ELR (cell line): ENCODE measurements around the gene MUC15.

ENCODE experiments used
- DNase-seq: peaks from one replicate; pipeline ENCODE4 v3.0.0-alpha.2; 2015; ENCODE audit warnings: low read depth

Gene MUC15

DNA sequence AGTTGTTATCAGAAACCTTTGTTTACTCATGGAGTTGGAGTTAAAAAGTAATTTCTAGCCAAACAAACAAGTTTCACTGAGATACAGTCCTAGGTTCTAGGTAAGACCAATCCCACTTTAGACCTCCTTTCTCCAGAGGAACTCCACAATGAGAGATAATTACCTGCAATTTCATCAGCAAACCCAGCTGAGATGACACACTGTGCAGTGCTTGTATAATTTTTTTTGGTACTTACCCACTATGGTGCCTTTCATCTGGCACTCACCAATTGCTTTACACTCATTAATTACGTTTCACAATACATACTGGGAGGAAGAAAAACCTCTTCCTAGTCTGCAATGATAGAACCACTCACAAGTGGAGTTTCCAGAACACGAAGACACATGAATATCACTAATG is 1.8 kb upstream of the MUC15 start:
- DNase-seq, result no peak

DNA sequence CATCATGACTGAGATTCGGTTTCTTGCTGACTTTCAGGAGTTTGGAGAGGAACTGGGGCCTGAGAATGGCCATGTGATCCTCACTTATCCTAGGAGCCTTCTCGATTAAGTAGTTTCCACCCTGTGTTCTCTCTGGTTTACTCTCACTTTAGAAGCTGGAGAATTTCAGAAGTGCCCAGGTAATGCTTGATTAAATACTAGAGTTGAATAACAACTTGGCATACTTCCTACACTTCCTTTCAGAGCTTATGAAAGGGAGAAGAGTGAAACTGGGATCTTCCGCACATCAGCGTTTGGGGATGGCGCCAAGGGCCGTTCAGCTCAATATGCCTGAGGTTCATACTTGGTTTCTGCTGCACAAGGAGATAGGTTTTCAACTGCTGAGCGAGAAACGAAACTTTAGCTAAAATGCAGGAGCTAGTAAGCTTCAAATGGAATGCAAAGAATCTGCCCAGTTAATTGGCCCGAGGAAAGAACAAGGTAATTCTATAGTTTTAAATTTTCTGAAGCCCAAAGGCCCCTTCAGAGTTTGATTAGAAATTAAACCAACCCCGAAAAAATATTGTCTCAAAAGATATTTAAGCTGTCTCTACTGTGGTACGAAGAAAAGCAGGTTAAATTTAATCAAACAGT is 823 bp upstream of the MUC15 start:
- no peak for DNase-seq

DNA sequence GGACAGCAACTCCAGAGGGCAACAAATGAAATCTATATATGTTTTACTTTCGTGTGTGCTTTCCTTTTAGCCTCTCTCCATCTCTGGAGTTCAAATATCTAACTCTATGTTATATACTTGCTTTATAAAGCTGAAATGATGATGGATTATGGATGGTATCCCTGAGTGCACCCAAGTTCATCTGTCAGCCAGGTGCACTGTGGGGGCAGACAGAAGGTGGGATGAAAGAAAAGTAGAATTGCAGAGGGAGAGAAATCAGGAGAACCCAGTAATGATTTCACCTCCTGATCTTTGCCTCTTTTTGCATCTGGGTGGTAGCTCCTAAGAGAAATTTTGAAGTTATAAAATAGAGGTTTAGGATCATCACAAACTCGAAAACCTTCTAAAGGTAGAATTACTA is 2.4 kb downstream of the MUC15 start:
- no peak for DNase-seq

DNA sequence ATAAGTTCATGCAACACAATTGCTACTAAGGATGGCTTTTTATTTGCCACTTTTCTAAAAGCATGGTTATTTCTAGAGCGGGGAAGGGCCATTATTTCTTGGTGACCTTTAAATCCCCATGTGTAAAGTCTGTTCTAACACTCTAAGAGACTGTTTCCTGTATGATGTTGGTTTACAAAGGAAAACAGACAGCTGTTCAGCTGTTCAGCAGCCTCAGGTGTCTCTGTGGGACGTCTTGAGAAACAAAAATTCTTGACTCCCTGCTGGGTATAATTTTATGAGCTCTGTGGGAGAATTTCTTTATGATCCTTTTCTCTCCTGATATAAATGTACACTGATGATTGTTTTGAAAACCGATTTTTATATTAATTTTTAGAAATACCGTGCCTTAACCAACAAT is 13.9 kb downstream of the MUC15 start:
- DNase-seq, result no peak

DNA sequence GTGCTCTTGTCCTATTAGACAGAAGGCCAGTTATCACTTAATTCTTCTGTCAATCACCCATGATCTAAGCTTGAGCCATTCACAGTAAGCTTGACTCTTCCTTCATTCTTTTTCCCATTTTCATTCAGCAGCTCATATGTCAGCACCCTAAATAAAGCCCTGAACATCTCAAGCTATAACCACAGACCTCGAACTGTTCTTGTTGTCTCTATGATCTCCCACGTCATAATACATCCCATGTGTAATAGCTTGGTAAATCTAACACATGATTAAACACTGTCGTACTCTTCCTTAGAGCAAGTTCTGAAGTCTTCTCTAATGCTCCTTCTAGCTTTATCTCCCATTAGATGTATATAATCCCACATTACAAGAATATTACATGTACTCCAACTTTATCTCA is 14.4 kb downstream of the MUC15 start:
- no peak for DNase-seq

DNA sequence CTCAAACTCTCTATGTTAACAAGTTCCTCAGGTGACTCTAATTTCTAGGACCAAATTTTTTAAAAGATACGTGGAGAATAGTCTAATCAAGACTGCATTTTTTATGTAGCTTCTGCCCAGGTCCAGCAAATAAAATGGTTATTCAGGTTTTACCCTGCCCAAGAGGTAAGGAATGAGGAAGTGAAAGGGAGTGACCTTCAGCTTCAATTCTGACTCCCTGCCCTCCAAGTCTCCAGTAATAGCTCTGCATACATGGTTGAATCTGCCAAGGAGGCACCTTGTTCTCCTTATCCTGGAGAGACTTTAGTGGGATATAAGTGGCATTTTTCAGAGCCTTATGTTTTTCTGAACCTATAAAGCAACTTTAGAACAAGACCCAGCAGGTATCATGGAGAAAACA is 15.5 kb downstream of the MUC15 start:
- no peak for DNase-seq

DNA sequence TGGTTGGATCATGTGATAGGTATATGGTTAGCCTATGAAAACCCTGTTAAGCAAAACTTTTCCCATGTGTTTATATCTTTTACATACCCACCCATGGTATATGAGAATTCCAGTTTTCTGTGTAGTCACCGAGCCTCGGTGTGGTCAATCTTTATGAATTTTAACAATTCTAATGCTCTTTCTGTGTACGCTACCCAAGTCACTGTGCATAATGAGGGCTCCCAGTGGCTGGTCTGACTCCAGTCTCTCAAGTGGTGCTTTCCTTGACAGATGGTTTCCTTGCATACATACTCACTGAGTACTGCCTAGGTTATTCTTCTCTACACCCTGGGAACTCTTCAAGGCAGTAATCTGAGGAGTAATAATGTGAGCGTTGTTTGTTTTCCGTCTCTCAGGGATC is 17.6 kb downstream of the MUC15 start:
- no peak for DNase-seq

DNA sequence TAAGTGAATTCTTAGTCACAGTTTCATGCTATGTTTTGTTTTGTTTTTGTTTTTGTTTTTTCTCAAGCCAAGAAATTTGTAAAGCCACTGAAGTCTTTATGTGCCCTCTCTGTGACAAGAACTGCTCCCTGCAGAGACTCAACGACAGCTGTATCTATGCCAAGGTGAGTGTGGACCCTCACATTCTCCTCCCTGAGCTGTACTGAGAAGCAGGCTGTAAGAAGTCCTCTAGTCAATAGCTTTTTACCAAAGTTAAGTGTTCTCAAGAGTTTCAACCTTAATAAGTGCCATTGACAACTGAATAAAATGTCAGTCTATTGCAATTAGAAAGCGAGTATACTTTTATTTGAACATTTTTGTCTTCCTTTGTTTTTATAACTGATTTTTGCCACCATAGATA is 18.9 kb downstream of the MUC15 start:
- no peak for DNase-seq

DNA sequence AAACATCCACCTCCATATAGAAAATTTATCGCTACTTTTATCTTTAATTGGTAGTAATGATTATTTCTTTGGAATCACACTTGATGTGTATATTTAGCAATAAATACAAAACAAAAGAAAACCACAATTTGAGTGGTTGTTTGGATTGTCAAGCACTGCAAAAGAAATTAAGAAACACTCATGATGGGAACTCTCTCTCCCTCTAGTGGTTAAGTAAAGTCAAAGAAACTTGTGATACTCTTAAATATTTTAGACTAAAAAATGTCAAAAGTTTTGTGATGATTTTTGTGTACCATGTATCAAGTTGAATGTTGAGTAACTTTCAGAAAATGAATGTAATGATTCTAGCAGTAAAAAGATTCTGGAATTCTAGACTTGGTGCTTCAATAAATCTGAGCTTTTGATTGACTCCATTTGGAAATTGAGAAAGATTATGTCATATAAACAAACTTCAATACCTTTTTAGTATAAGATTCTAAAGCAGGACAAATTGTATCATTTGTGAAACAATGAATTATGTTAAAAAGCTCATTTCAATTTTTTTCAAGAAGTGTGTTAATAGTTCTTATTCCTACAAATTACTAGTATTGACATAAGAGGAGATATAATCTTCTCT is 20.8 kb downstream of the MUC15 start:
- DNase-seq, result peak; percentile 5

DNA sequence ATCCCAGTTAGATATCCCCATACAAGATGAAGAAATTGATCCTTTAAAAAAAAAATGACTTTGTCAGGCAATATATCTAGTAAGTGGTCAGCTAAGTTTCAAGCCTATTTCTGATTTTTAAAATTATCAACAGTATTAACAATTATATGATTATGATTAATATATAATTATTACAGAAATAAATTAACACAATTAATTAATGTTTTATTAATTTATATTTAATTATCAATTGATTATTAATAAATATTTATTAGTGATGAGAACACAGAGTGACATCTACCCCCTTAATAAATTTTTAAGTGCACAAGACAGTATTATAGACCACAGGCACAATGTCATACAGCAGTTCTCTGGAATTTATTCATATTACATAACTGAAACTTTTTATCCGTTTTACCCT is 22.0 kb downstream of the MUC15 start:
- DNase-seq, result no peak

DNA sequence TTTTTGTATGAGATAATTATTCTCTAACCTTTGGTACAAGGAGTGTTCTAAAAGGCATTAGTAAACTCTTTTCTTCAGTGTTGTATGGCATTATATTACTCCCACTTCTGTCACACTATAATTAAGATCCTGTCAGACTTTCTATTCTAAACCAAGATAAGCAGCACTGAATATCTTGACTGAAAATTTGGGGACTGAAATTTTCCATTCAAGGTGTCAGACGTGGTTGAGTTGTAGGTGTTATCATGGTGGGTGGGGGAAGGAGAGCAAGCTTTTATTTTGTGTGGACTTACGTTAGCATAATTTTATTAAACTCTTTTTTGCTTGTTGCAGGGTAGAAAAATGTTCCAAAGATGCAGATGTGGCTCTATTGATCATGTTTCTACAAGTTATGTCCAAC is 22.9 kb downstream of the MUC15 start:
- no peak for DNase-seq

DNA sequence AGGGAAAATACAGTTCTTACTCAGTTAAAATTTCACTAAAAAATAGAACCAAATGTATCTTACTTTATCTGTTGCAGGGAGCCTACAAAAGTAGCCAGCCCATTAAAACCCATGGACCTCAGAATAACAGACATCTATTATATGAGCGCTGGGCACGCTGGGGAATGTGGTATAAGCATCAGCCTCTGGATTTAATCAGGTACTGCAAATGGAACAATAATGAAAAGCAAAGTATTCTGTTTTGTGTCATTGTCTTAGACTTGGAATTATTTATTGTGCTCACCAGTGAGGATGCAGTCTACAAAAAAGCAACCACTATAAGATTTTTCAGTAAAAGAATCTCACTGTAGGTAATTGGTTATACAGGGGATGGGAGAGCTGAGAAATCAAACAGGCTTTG is 30.2 kb downstream of the MUC15 start:
- no peak for DNase-seq

DNA sequence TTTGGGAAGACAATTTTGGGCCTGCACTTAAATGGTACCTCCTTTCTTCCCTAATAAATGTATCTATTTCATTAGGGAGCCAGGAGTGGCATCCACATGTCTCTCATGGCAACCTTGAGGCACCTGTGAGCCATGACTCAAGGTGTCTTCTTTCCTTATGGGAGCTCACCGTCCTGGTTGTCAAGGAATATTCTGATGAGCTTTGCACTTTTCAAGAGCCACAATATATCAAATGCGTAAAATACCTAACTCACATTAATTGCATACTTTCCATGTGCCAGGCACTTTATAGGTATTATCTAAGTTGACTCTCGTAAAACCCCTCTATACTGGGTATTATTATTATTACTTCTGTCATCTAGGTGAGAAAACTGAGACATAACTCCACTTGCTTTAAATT is 32.5 kb downstream of the MUC15 start:
- DNase-seq, result no peak

DNA sequence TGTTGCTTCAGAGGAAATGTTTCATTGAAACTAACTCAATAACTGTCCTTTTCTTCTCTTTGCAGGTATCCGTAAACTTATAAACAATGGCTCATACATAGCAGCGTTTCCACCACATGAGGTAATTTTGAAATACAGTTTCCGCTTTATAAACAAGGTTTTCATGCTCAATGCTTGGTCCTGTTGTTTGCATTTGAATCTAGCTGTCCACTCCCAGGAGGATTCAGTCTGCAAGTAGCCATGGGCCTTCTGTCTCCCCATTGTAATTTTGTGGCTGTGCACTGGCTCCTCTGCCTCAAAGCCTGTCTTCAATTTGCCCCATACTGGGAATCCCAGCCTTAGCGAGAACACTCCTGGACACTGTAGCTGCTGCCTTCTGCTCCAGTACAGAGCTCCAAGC is 34.7 kb downstream of the MUC15 start:
- no peak for DNase-seq

DNA sequence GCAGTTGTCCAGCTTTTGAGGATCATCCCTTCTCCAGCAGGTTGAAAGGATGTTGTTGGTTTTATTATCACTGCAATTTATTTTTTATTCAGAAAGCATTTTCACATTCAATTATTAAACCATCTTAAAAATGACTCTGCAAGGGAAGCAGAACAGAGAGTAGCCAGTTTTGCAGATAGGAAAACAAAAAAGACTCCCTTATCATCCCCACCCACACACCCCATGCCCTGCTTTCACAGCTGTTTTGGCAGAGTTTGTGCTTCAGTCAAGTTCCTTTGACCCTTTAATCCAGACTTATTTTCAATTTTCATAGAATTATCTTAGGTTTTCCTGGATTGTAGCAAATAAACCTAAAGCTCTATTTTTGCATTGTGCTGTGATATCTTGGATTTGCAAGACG is 44.4 kb downstream of the MUC15 start:
- no peak for DNase-seq

DNA sequence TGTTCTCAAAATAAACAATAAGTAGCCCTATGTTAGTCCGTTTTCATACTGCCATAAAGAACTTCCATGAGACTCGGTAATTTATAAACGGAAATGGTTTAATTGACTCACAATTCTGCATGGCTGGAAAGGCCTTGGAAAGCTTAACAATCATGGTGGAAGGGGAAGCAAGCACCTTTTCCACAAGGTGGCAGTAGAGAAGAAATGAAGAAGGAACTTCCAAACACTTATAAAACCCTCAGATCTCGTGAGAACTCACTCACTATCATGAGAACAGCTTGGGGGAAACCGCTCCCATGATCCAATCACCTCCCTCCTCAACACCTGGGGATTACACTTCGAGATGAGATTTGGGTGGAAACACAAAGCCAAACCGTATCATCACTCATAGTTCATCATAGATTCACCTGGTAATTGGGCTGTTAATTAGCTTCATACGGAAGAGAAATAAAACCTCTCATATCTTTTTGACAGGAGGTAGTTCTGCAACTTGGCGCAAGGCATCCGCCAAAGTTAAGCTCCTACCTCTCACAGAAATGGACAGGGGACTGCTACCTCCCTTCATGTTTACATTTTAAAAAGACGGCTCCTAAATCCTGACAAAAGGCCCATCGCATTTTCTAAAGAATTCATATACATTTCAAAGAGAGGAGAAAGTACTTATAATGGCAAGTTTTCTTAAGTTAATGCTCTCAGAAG is 49.0 kb downstream of the MUC15 start:
- DNase-seq, result peak; percentile 16

DNA sequence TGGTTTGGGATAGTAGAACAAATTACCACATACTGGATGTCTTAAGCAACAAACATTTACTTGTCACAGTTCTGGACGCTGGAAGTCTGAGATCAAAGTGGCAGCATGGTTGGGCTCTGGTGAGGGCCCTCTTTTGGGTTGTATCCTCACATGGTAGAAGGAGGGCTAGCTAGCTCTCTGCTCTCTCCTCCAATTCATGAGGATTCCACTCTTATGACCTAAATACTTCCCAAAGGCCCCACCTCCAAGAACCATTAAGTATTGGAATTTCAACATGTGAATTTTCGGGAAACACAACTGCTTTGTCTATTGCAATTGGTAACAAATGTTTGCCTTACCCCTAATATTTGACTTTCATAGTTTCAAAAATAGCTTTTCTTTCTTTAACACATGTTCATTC is 52.6 kb downstream of the MUC15 start:
- no peak for DNase-seq

DNA sequence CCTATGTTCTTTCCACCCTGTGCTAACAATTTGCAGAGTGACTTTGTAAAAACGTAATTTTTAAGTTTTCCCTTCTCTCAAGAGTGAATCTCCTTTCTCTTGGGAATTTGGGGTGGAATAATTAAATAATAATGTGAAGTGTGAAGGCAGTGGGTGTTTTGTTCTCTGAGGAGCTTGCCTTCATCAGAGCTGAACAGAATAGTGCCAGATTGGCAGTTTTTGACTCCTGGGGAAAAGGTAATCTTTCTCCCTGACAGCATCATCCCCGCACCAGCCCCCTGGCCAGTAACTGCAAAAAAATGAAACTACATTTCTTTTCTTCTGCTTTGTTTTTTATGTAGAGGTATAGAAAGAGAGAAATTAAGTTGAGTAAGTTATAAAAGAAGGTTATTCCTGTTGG is 59.9 kb downstream of the MUC15 start:
- no peak for DNase-seq

DNA sequence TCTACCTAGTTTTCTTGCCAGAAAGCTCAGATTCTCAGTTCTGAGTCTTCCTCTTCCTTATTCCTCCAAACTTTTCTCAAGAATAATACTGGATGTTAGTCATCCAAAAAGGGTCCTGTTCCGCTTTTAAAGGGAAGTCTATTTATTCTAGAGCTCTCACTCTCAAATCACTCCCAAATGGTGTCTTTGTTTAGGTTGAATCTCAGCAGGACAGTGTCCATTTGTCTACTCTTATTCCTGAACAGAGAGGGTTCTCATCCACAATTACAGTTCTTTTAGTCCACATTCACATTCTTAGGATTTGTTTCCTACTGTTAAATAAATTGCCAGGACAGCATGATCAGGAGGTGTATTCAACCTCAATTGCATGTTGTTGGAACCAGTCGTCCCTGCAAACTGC is 61.3 kb downstream of the MUC15 start:
- no peak for DNase-seq

DNA sequence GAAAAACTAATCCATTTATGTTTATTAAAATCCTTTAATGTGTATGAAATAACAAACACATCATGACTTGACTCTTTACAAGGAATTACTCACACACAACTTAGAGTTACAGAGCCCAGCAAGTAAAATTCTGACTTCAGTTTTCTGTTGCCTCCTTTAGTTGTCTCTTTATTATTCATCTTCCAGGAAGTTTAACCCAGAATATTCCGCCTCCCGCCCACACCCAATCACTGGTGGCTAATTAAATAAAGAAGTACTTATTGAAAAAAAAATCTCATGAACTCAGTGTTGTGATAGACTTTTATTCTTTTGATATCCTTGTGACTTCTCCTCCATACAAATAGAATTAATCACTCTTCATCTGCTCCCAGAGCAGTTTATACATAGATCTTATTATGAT is 61.9 kb downstream of the MUC15 start:
- no peak for DNase-seq
